H1 (cell line): ENCODE data around the gene DENND2D. TPM values are rescaled to one million over a fixed set of nuclear protein-coding genes. Genes with fewer than 3 reads are reported as not detected.

Source experiments
- CTCF ChIA-PET: fragments of 300-600 bp; sonication (Branson Sonifier 250); formaldehyde crosslinking; loops from one replicate; lab custom pipeline; 2021; ENCODE audit not compliant: partially characterized antibody; lab: Charles Lee
- POLR2A ChIA-PET: fragments of 300-600 bp; sonication (Branson Sonifier 250); formaldehyde crosslinking; loops from one replicate; lab custom pipeline; 2021; ENCODE audit warnings: inconsistent platforms; ENCODE audit not compliant: partially characterized antibody; lab: Charles Lee
- DNase-seq, 2 experiments: peaks; one replicate each; pipeline versions ENCODE4 v3.0.0 to v3.0.0-alpha.2; 2010 to 2022; ENCODE audit warnings: low spot score in 2 of 2, low read depth in 1 of 2, mixed read lengths in 1 of 2
- FAIRE-seq: peaks from 2 replicates; lab custom pipeline; 2011; peaks lifted over from hg19 to GRCh38; lab: Jason Lieb, UNC
- H2AFZ ChIP-seq: 2 replicates; pipeline ENCODE4 v1.8.1; 2012; ENCODE audit warnings: low read length, inconsistent platforms
- H2AK5ac ChIP-seq: 2 replicates; pipeline ENCODE4 v1.6.1; 2013; ENCODE audit warnings: low read depth, low read length
- H2BK120ac ChIP-seq: replicated peaks from 2 replicates; pipeline ENCODE3; 2013; ENCODE audit warnings: low read depth, low read length, inconsistent platforms
- H2BK12ac ChIP-seq: 2 replicates; pipeline ENCODE4 v1.6.1; 2013; ENCODE audit warnings: low read depth, low read length
- H2BK15ac ChIP-seq: 2 replicates; pipeline ENCODE4 v1.6.1; 2013; ENCODE audit warnings: low read length
- H2BK20ac ChIP-seq: 2 replicates; pipeline ENCODE4 v1.6.1; 2013; ENCODE audit warnings: low read length
- H2BK5ac ChIP-seq: 2 replicates; pipeline ENCODE4 v1.6.1; 2013; ENCODE audit warnings: low read depth, low read length
- H3K14ac ChIP-seq: 2 replicates; pipeline ENCODE4 v1.6.1; 2013; ENCODE audit warnings: inconsistent platforms; ENCODE audit not compliant: insufficient read length
- H3K18ac ChIP-seq: 2 replicates; pipeline ENCODE4 v1.6.1; 2013; ENCODE audit warnings: low read length; ENCODE audit errors: extremely low read depth
- H3K23ac ChIP-seq: 2 replicates; pipeline ENCODE4 v1.6.1; 2013; ENCODE audit warnings: inconsistent platforms; ENCODE audit not compliant: insufficient read length
- H3K23me2 ChIP-seq: 2 replicates; pipeline ENCODE4 v1.6.1; 2013; ENCODE audit warnings: low read depth, low read length
- H3K27ac ChIP-seq: 2 replicates; pipeline ENCODE4 v1.6.1; 2011; ENCODE audit warnings: low read depth, low read length, inconsistent platforms
- H3K27me3 ChIP-seq, 4 experiments: replicated peaks in 1 of 4; 1 replicate in 1 of 4; 2 replicates in 3 of 4; pipeline versions ENCODE4 v1.6.1 to v1.8.1; 2011 to 2013; ENCODE audit warnings: low read length in 3 of 4, mild to moderate bottlenecking in 3 of 4, inconsistent platforms in 2 of 4, mixed read lengths in 2 of 4, moderate library complexity in 1 of 4; ENCODE audit not compliant: control insufficient read depth in 3 of 4, insufficient read depth in 3 of 4; ENCODE audit errors: extremely low read depth in 1 of 4
- H3K36me3 ChIP-seq, 4 experiments: 2 replicates each; pipeline versions ENCODE4 v1.6.1 to v1.8.1; 2011 to 2013; ENCODE audit warnings: mild to moderate bottlenecking in 4 of 4, low read length in 3 of 4, moderate library complexity in 2 of 4, control low read depth in 1 of 4, inconsistent platforms in 1 of 4; ENCODE audit not compliant: insufficient read depth in 4 of 4, control insufficient read depth in 2 of 4
- H3K4ac ChIP-seq: replicated peaks from 2 replicates; pipeline ENCODE3; 2013; ENCODE audit warnings: low read length, low read depth, mixed read lengths, inconsistent platforms; ENCODE audit not compliant: insufficient read length
- H3K4me1 ChIP-seq, 4 experiments: replicated peaks in 1 of 4; 1 replicate in 1 of 4; 2 replicates in 3 of 4; pipeline versions ENCODE4 v1.6.1 to v1.8.1; 2011 to 2013; ENCODE audit warnings: low read length in 3 of 4, inconsistent platforms in 2 of 4, mixed read lengths in 1 of 4; ENCODE audit not compliant: insufficient read depth in 4 of 4, control insufficient read depth in 3 of 4
- H3K4me2 ChIP-seq, 2 experiments: 2 replicates each; pipeline versions ENCODE4 v1.6.1 to v1.8.1; 2011 to 2013; ENCODE audit warnings: low read depth in 2 of 2, low read length in 2 of 2, control low read depth in 1 of 2, inconsistent platforms in 1 of 2, mild to moderate bottlenecking in 1 of 2; ENCODE audit not compliant: insufficient read depth in 1 of 2
- H3K4me3 ChIP-seq, 4 experiments: fragments of 200-600, 300-600 bp in 1 of 4; sonication (generic), shearing (Covaris generic), sonication (Bioruptor Twin) in 1 of 4; 2 replicates each; pipeline versions ENCODE4 v1.5.1 to v1.8.1; 2011 to 2016; ENCODE audit warnings: low read length in 4 of 4, low read depth in 3 of 4, control low read depth in 2 of 4, inconsistent platforms in 2 of 4, mild to moderate bottlenecking in 2 of 4, mixed read lengths in 1 of 4, moderate library complexity in 1 of 4; ENCODE audit not compliant: insufficient read depth in 2 of 4; ENCODE audit errors: extremely low read depth in 1 of 4
- H3K56ac ChIP-seq: replicated peaks from 2 replicates; pipeline ENCODE3; 2013; ENCODE audit warnings: low read depth, mild to moderate bottlenecking, mixed read lengths, low read length, inconsistent platforms; ENCODE audit not compliant: insufficient read length
- H3K79me1 ChIP-seq: 2 replicates; pipeline ENCODE4 v1.6.1; 2013; ENCODE audit warnings: low read depth, low read length, control low read depth
- H3K79me2 ChIP-seq, 2 experiments: 2 replicates each; pipeline versions ENCODE4 v1.6.1 to v1.8.1; 2012 to 2013; ENCODE audit warnings: low read length in 2 of 2, mild to moderate bottlenecking in 2 of 2, inconsistent platforms in 1 of 2; ENCODE audit not compliant: insufficient read depth in 2 of 2, control insufficient read depth in 1 of 2
- H3K9ac ChIP-seq, 4 experiments: replicated peaks in 1 of 4; 1 replicate in 1 of 4; 2 replicates in 3 of 4; pipeline versions ENCODE4 v1.6.1 to v1.8.1; 2011 to 2013; ENCODE audit warnings: low read depth in 3 of 4, low read length in 3 of 4, control low read depth in 2 of 4, mild to moderate bottlenecking in 2 of 4, moderate library complexity in 2 of 4, inconsistent platforms in 1 of 4; ENCODE audit errors: extremely low read depth in 1 of 4
- H3K9me3 ChIP-seq, 2 experiments: 2 replicates each; pipeline versions ENCODE4 v1.6.1 to v1.8.1; 2012 to 2013; ENCODE audit warnings: mild to moderate bottlenecking in 2 of 2, moderate library complexity in 2 of 2, control low read depth in 1 of 2, inconsistent platforms in 1 of 2, low read depth in 1 of 2, low read length in 1 of 2, mixed read lengths in 1 of 2; ENCODE audit not compliant: insufficient read depth in 2 of 2
- H4K20me1 ChIP-seq, 2 experiments: replicated peaks in 1 of 2; 2 replicates each; pipeline versions ENCODE3 to v1.8.1; 2011 to 2013; ENCODE audit warnings: inconsistent platforms in 2 of 2, low read length in 2 of 2, mild to moderate bottlenecking in 1 of 2; ENCODE audit not compliant: insufficient read depth in 2 of 2, control insufficient read depth in 1 of 2
- H4K5ac ChIP-seq: 2 replicates; pipeline ENCODE4 v1.6.1; 2013; ENCODE audit warnings: low read length, low read depth, mixed read lengths, inconsistent platforms; ENCODE audit not compliant: insufficient read length
- H4K8ac ChIP-seq: 2 replicates; pipeline ENCODE4 v1.8.0; 2013; ENCODE audit warnings: mild to moderate bottlenecking, moderate library complexity, low read length, inconsistent platforms; ENCODE audit not compliant: insufficient read depth; ENCODE audit errors: extremely low read depth
- H4K91ac ChIP-seq: replicated peaks from 2 replicates; pipeline ENCODE3; 2013; ENCODE audit warnings: low read length, mixed read lengths, inconsistent platforms; ENCODE audit not compliant: insufficient read length
- EP300 ChIP-seq, 2 experiments: IDR thresholded peaks; 1 replicate in 1 of 2; 2 replicates in 1 of 2; pipeline ENCODE4 v1.6.1; 2011 to 2012; ENCODE audit warnings: low read depth in 2 of 2, low read length in 2 of 2, mild to moderate bottlenecking in 2 of 2, borderline replicate concordance in 1 of 2, inconsistent platforms in 1 of 2, moderate library complexity in 1 of 2
- MAX ChIP-seq: IDR thresholded peaks from 2 replicates; pipeline ENCODE4 v1.6.1; 2012; ENCODE audit warnings: inconsistent platforms
- WGBS, 2 experiments: shearing (Covaris generic) in 1 of 2; methylation state at CpG; one replicate each; pipeline versions ENCODE4 v1.1.6 to v1.1.7; 2013 to 2015; ENCODE audit warnings: low lambda C conversion rate in 2 of 2, mixed read lengths in 2 of 2, inconsistent platforms in 1 of 2, low coverage in 1 of 2, missing lambda C conversion rate in 1 of 2; ENCODE audit not compliant: insufficient replicate concordance in 2 of 2, insufficient coverage in 1 of 2, insufficient read length in 1 of 2; ENCODE audit errors: extremely low coverage in 1 of 2, missing lambda C conversion rate in 1 of 2; 5-methylcytosine and 5-hydroxymethylcytosine counted together
- polyA plus RNA-seq, 7 experiments: library from polyadenylated mRNA; depleted of rRNA in 3 of 7; stranded (reverse) in 5 of 7; unstranded in 2 of 7; fragments of >200 nt in 5 of 7; fragments of 200-250 nt in 2 of 7; gene quantifications; 1 replicate in 5 of 7; 2 replicates in 1 of 7; 4 replicates in 1 of 7; pipeline versions ENCODE4 v1.2.1 to v1.2.3, GENCODE V29; 2011 to 2013; ENCODE audit warnings: missing spikeins in 2 of 7, mixed read lengths in 2 of 7
- total RNA-seq: library from RNA; stranded (reverse); fragmentation: NEBNext Ultra II Directional; extraction: Animal tissue kit (Norgen Biotek cat#: 25700); gene quantifications from 2 replicates; pipeline ENCODE4 v1.2.1, GENCODE V29; 2021

The DENND2D gene
- total and polyA plus RNA-seq, 2 of the 8 experiments (the other 6 are each of a cell fraction or from before 2014, with no cell fraction given), result 0.58 to 1.6 TPM

- Histone ChIP-seq H3K4me3 (no peak overlapping the region), H4K20me1 (no peaks in the 10 kb centered on the region), H2AFZ (no peak overlapping the region), H3K4me1 (no peaks in the 10 kb centered on the region), H3K79me1 (no peaks in the 10 kb centered on the region; the same call in 1 of the 2 replicates), H2BK12ac (no peak overlapping the region), H2BK15ac (no peak overlapping the region), H4K8ac (no peak overlapping the region), H3K4ac (no peak overlapping the region), H3K23ac (no peak overlapping the region), H2BK120ac (no peak overlapping the region), H3K14ac (no peak overlapping the region), H2BK5ac (no peak overlapping the region), H3K18ac (no peak overlapping the region), H2BK20ac (no peak overlapping the region), H3K9ac (no peak overlapping the region), H3K4me2 (no peak overlapping the region), H3K9me3 (no peaks in the 10 kb centered on the region), H3K36me3 (peaks cover 0 to 45% (median 11%) of the 10 kb centered on the region in 4 experiments; a peak in 5 of 8 replicates), H3K27ac (no peak overlapping the region), H2AK5ac (no peak overlapping the region), H4K5ac (no peak overlapping the region), H3K79me2 (peaks cover 0 to 58% of the 10 kb centered on the region in 2 experiments; a peak in 2 of 4 replicates), H3K27me3 (no peaks in the 10 kb centered on the region), H3K23me2 (no peaks in the 10 kb centered on the region), H3K56ac (no peak overlapping the region), H4K91ac (no peak overlapping the region)
- ChIA-PET CTCF (interaction anchor here (1.5 kb wide), 1 partner anchor 10 kb away, joined by 3 read pairs; no protein-coding TSS in a partner anchor), POLR2A (interaction anchor here (4.6 kb wide), 1 partner anchor 12 kb away, joined by 15 read pairs; the partner anchor contains the start of genes CEPT1 and DRAM2)
- FAIRE-seq (no peak), DNase-seq (no peak)
- 97% methylated on average over 3 of the region's 3 CpGs; no CpG with 5 or more reads in 1 of the 2 experiments for WGBS, 2 experiments
- no peak for TF ChIP-seq EP300 (IDR thresholded peaks at IDR 0.05; ENCODE audit: borderline replicate concordance in 1 of 2, low read depth in 2 of 2, low read length in 2 of 2)
- no peak for TF ChIP-seq MAX
Measured at GRCh38 chr1:111151838-111152237, 48.6 kb downstream of the DENND2D start.
